CD4-positive, alpha-beta T cell (primary cell): ENCODE data around the gene IQSEC1. TPM values are rescaled to one million over a fixed set of nuclear protein-coding genes. Genes with fewer than 3 reads are reported as not detected.

Experiments used
- ATAC-seq: fragments of 200-7000 bp; cut with Tn5 transposase; one replicate; pipeline ENCODE4 v1.10.0; 2022; ENCODE audit warnings: mild to moderate bottlenecking; ENCODE audit not compliant: poor library complexity
- CTCF ChIA-PET: fragments of 350-600 bp; sonication (Branson Sonifier 250); formaldehyde crosslinking; loops from one replicate; lab custom pipeline; 2021; ENCODE audit warnings: antibody characterized with exemption, inconsistent platforms; lab: Charles Lee
- POLR2A ChIA-PET: fragments of 350-600 bp; sonication (Branson Sonifier 250); formaldehyde crosslinking; loops from one replicate; lab custom pipeline; 2021; ENCODE audit warnings: antibody characterized with exemption, inconsistent platforms; lab: Charles Lee
- DNase-seq, 14 experiments: peaks; one replicate each; pipeline ENCODE4 v3.0.0-alpha.2; 2013 to 2020; ENCODE audit warnings: mixed read lengths in 2 of 14
- H3K27ac ChIP-seq, 2 donors: one replicate each; pipeline versions ENCODE4 v1.5.1 to v1.7.0; 2013; ENCODE audit warnings: low read length in 2 of 2, low read depth in 1 of 2, mild to moderate bottlenecking in 1 of 2
- H3K27me3 ChIP-seq, 2 experiments: 1 replicate in 1 of 2; 2 replicates in 1 of 2; pipeline versions ENCODE4 v1.6.1 to v1.7.0; 2013; ENCODE audit warnings: low read length in 2 of 2, control low read depth in 1 of 2, mild to moderate bottlenecking in 1 of 2, moderate library complexity in 1 of 2; ENCODE audit not compliant: insufficient read depth in 2 of 2, control insufficient read depth in 1 of 2
- H3K36me3 ChIP-seq: one replicate; pipeline ENCODE4 v1.6.1; 2013; ENCODE audit warnings: low read length, control low read depth; ENCODE audit not compliant: insufficient read depth
- H3K4me1 ChIP-seq: one replicate; pipeline ENCODE4 v1.6.1; 2013; ENCODE audit warnings: low read length, control low read depth; ENCODE audit not compliant: insufficient read depth
- H3K4me3 ChIP-seq: one replicate; pipeline ENCODE4 v1.5.1; 2013; ENCODE audit warnings: mild to moderate bottlenecking, low read length, moderate library complexity
- H3K9me3 ChIP-seq, 2 experiments: 1 replicate in 1 of 2; 2 replicates in 1 of 2; pipeline versions ENCODE4 v1.6.1 to v1.7.0; 2013; ENCODE audit warnings: low read length in 2 of 2, mild to moderate bottlenecking in 2 of 2, control low read depth in 1 of 2, moderate library complexity in 1 of 2; ENCODE audit not compliant: control insufficient read depth in 1 of 2, insufficient read depth in 1 of 2
- H3K27ac Mint-ChIP-seq: one replicate; pipeline ENCODE4 v1.8.0; 2020; ENCODE audit warnings: mixed read lengths
- H3K27me3 Mint-ChIP-seq: one replicate; pipeline ENCODE4 v1.8.0; 2021; ENCODE audit warnings: mixed read lengths
- H3K36me3 Mint-ChIP-seq: one replicate; pipeline ENCODE4 v1.8.0; 2021; ENCODE audit warnings: low read depth, mixed read lengths
- H3K4me1 Mint-ChIP-seq: one replicate; pipeline ENCODE4 v1.8.0; 2021; ENCODE audit warnings: low read depth, mixed read lengths
- H3K4me3 Mint-ChIP-seq: one replicate; pipeline ENCODE4 v1.8.0; 2020; ENCODE audit warnings: mild to moderate bottlenecking, mixed read lengths
- H3K9me3 Mint-ChIP-seq: one replicate; pipeline ENCODE4 v1.8.0; 2020; ENCODE audit warnings: mixed read lengths
- intact Hi-C, 2 experiments: fragments of 100-400 bp; cut with DNase I in 1 of 2; cut with micrococcal nuclease in 1 of 2; formaldehyde crosslinking; loops; one replicate each; pipeline versions ENCODE4 v1.15.1 to v1.9.0; 2023 to 2025; cut with DNase I, micrococcal nuclease
- total RNA-seq, 174 experiments: library from RNA in 2 of 174; stranded (reverse) in 2 of 174; gene quantifications; one replicate each; pipeline ENCODE4 v1.2.3 and lab custom pipeline; 2021 to 2026
- TF ChIP-seq, protein P1 (sequence below): fragments of 200-600 bp; IDR thresholded peaks from one replicate; pipeline ENCODE4 v1.8.0; 2022; ENCODE audit warnings: antibody characterized with exemption, mild to moderate bottlenecking

IQSEC1 gene
- total RNA-seq, 2 experiments from 2014 or later, result 102 to 108 TPM

DNA sequence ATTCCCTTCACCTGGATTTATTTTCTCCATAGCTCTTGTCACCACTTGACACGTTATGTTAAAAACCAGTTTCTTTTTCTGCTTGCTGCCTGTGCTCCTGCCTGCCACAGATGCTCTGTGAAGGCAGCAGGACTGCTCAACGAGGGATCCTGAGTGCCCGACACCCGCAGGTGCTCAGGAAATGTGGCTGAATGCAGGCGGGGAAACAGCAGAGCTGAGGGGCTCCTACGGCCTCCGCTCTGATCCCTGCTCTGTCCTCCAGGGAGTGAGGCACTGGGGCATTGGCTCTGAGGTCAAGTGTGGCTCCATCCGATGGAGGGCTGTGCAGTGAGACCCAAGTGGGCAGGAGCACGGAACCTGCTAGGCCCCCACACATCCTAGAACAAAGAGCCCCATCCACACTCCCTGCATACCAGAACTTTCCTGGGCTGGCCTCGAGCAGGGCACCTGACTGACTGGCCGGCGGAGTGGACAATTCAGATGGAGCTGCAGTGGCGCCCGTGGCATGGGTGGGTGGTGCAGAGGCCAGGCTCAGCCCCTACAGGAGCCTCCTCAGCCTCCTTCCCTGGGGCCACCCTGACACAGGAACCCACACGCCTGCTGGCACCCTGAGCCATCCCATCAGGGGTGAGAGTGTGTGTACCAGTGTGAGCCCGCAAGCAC lies 27.9 kb downstream of the IQSEC1 start:
- Mint-ChIP-seq H3K36me3 (no peaks in the 10 kb centered on the region), H3K9me3 (no peaks in the 10 kb centered on the region), H3K4me1 (peaks cover 14% of the 10 kb centered on the region), H3K27me3 (no peaks in the 10 kb centered on the region), H3K4me3 (no peak overlapping the region), H3K27ac (no peak overlapping the region)
- no peak for DNase-seq
- Histone ChIP-seq H3K36me3 (no peaks in the 10 kb centered on the region), H3K27me3 (no peaks in the 10 kb centered on the region), H3K4me1 (peaks cover 16% of the 10 kb centered on the region), H3K27ac (no peak overlapping the region), H3K4me3 (no peak overlapping the region), H3K9me3 (no peaks in the 10 kb centered on the region)
- intact Hi-C loops, result no loop called here
- no peak for ATAC-seq
- ChIA-PET POLR2A (no interaction called here), CTCF (no interaction called here)
- TF ChIP-seq, protein P1, sequence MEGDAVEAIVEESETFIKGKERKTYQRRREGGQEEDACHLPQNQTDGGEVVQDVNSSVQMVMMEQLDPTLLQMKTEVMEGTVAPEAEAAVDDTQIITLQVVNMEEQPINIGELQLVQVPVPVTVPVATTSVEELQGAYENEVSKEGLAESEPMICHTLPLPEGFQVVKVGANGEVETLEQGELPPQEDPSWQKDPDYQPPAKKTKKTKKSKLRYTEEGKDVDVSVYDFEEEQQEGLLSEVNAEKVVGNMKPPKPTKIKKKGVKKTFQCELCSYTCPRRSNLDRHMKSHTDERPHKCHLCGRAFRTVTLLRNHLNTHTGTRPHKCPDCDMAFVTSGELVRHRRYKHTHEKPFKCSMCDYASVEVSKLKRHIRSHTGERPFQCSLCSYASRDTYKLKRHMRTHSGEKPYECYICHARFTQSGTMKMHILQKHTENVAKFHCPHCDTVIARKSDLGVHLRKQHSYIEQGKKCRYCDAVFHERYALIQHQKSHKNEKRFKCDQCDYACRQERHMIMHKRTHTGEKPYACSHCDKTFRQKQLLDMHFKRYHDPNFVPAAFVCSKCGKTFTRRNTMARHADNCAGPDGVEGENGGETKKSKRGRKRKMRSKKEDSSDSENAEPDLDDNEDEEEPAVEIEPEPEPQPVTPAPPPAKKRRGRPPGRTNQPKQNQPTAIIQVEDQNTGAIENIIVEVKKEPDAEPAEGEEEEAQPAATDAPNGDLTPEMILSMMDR, result no peak

DNA sequence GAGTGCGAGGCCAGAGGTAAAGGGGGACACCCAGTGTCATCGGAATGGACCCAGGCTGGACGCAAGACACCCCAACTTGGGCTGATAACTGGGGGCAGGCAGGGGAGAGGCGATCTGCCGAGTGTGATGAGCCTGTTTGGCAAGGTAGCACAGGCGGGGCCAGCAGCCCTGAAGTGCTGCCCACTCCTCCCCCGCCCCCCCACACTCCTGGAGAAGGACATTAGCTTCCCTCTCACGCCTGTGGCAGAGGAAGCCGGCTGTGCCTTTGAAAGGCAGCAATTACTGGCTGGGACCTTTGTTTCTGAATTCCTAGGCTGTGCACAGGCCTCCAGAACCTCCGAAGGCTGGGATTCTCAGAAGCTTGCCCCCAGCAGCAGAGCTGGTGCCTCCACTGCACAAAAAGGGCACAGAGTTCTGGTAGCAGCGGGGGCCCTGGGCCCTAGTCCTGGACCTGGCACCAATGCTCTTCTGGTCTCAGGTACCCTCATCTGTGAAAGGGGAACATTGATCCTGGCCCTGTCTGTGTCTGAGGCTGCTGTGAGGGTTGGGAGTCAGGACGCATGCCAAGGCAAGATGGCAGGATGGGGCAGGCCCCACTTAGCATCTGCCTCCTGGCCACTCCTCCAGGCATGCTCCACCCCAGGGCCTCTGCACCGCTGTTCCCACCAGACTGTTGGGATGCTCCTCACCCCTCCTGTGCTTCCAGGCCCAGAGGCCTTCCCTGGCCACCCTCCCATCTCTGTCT lies 28.6 kb downstream of the IQSEC1 start:
- no peak overlapping the region for H3K4me3 ChIP-seq
- ChIA-PET POLR2A (no interaction called here), CTCF (no interaction called here)
- Mint-ChIP-seq H3K36me3 (no peaks in the 10 kb centered on the region), H3K4me3 (no peak overlapping the region), H3K9me3 (no peaks in the 10 kb centered on the region), H3K27ac (no peak overlapping the region), H3K4me1 (peaks cover 14% of the 10 kb centered on the region), H3K27me3 (no peaks in the 10 kb centered on the region)
- H3K36me3 ChIP-seq, result no peaks in the 10 kb centered on the region
- H3K27ac ChIP-seq, result no peak overlapping the region
- intact Hi-C loops, result no loop called here
- H3K27me3 ChIP-seq, result no peaks in the 10 kb centered on the region
- no peak for ATAC-seq
- peaks cover 21% of the 10 kb centered on the region for H3K4me1 ChIP-seq
- TF ChIP-seq, protein P1, result no peak
- no peak for DNase-seq
- H3K9me3 ChIP-seq, result no peaks in the 10 kb centered on the region

DNA sequence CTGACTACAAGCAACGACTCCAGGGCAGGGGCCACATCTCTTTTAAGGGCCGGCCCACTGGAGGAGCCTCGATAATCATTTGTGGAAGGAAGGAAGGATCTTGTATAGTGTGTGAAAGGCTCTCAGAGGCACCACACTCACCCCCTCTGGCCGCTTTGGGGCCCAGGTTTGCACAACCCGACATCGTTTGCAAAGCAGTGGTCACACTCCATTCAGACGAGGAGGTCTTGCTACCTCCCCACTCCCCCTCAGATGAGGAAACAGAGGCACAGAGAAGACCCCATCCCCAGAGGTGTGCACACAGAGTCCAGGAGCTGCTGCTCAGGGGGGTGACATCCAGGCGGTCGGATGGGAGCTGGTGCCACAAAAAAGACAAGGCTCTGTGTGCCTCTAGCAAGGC lies 29.6 kb downstream of the IQSEC1 start:
- H3K4me1 ChIP-seq, result peaks cover 21% of the 10 kb centered on the region
- no peaks in the 10 kb centered on the region for H3K9me3 ChIP-seq
- H3K36me3 Mint-ChIP-seq, result no peaks in the 10 kb centered on the region
- no peaks in the 10 kb centered on the region for H3K36me3 ChIP-seq
- intact Hi-C loops, result no loop called here
- ChIA-PET POLR2A (no interaction called here), CTCF (no interaction called here)
- H3K4me3 Mint-ChIP-seq, result no peak overlapping the region
- no peak overlapping the region for H3K27ac Mint-ChIP-seq
- no peaks in the 10 kb centered on the region for H3K27me3 Mint-ChIP-seq
- ATAC-seq (no peak), DNase-seq (no peak)
- H3K27me3 ChIP-seq, result no peaks in the 10 kb centered on the region
- no peaks in the 10 kb centered on the region for H3K9me3 Mint-ChIP-seq
- no peak overlapping the region for H3K4me3 ChIP-seq
- TF ChIP-seq, protein P1, result no peak
- peaks cover 14% of the 10 kb centered on the region for H3K4me1 Mint-ChIP-seq
- H3K27ac ChIP-seq, result no peak overlapping the region
